ENCODE data around the gene TRIP10. TPM values are rescaled to one million over a fixed set of nuclear protein-coding genes. Genes with fewer than 3 reads are reported as not detected.

TRIP10 gene
- total and polyA plus RNA-seq, 10 of the 15 experiments (the other 5 are each of a cell fraction or from before 2014, with no cell fraction given) = 0.79 to 54.5 (median 32.5) TPM

GRCh38 chr19:6737284-6737872, 2.1 kb upstream of the TRIP10 start, which contains the start of gene GPR108 (continued):
- TF ChIP-seq RB1 (IDR thresholded peaks at IDR 0.05; ENCODE audit: borderline replicate concordance) (peak; percentile 88; the same call in 1 of the 2 replicates), POLR2AphosphoS2 (IDR thresholded peaks at IDR 0.05; ENCODE audit: low read depth, low read length) (peak; percentile 15; the same call in 1 of the 2 replicates), HCFC1 (IDR thresholded peaks at IDR 0.05; ENCODE audit: low read length) (peak; percentile 65), SMAD5 (IDR thresholded peaks at IDR 0.05; ENCODE audit: low read depth) (no peak), BHLHE40 (IDR thresholded peaks at IDR 0.05; ENCODE audit: borderline replicate concordance in 1 of 2, low read depth in 2 of 2, low read length in 1 of 2) (peak; percentile 99 to 100), SREBF1 (IDR thresholded peaks at IDR 0.05; ENCODE audit: low read length) (peak; percentile 100), MYC (IDR thresholded peaks at IDR 0.05; ENCODE audit: insufficient read depth, insufficient read length, insufficient replicate concordance, low read length, severe bottlenecking) (no peak), PAX8 (IDR thresholded peaks at IDR 0.05) (no peak), PRDM15 (CRISPR knock-in tag; IDR thresholded peaks at IDR 0.05) (no peak), SMC3 (IDR thresholded peaks at IDR 0.05; ENCODE audit: borderline replicate concordance, low read length) (no peak), CEBPZ (IDR thresholded peaks at IDR 0.05; ENCODE audit: low read depth, low read length) (peak; percentile 98), CBX5 (IDR thresholded peaks at IDR 0.05; ENCODE audit: low read depth) (peak; percentile 63; the same call in 1 of the 2 replicates), SMARCA5 (IDR thresholded peaks at IDR 0.05) (0 out of 2 replicates have a peak, but pooled peaks have one; percentile 12), PML (IDR thresholded peaks at IDR 0.05; ENCODE audit: low read length) (0 out of 2 replicates have a peak, but pooled peaks have one; percentile 20), KAT2A (conservative IDR thresholded peaks at IDR 0.05; ENCODE audit: control insufficient read depth, low read depth, low read length) (no peak), SIN3A (IDR thresholded peaks at IDR 0.05; ENCODE audit: low read depth, low read length) (no peak; the same call in 1 of the 2 replicates)
- TF ChIP-seq, protein P1, sequence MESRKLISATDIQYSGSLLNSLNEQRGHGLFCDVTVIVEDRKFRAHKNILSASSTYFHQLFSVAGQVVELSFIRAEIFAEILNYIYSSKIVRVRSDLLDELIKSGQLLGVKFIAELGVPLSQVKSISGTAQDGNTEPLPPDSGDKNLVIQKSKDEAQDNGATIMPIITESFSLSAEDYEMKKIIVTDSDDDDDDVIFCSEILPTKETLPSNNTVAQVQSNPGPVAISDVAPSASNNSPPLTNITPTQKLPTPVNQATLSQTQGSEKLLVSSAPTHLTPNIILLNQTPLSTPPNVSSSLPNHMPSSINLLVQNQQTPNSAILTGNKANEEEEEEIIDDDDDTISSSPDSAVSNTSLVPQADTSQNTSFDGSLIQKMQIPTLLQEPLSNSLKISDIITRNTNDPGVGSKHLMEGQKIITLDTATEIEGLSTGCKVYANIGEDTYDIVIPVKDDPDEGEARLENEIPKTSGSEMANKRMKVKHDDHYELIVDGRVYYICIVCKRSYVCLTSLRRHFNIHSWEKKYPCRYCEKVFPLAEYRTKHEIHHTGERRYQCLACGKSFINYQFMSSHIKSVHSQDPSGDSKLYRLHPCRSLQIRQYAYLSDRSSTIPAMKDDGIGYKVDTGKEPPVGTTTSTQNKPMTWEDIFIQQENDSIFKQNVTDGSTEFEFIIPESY (IDR thresholded peaks at IDR 0.05) = no peak

Data from GM12878 (cell line).